GM19035 (cell line): ENCODE data around the gene COQ9.

Experiments used
- ATAC-seq: cut with Tn5 transposase; IDR thresholded peaks from one replicate; pipeline ENCODE4 v1.9.1; 2021; ENCODE audit not compliant: unreplicated experiment

Gene COQ9

GRCh38 chr16:57471852-57472664 is 24.8 kb downstream of the COQ9 start:
- no peak for ATAC-seq

- ATAC-seq: no peak
These were observed 25.4 kb downstream of the COQ9 start for GRCh38 chr16:57472665-57473060.

- no peak for ATAC-seq
These were observed 26.0 kb downstream of the COQ9 start for GRCh38 chr16:57473176-57473840.

GRCh38 chr16:57473906-57474305 is 26.6 kb downstream of the COQ9 start:
- ATAC-seq: no peak

- no peak for ATAC-seq
These were observed 27.7 kb downstream of the COQ9 start for GRCh38 chr16:57474671-57475661.

- peak; percentile 89 for ATAC-seq
These were observed 28.5 kb downstream of the COQ9 start for GRCh38 chr16:57475711-57476339.

- no peak for ATAC-seq
These were observed 29.5 kb downstream of the COQ9 start for GRCh38 chr16:57476546-57477410.

GRCh38 chr16:57477531-57478202 is 30.4 kb downstream of the COQ9 start:
- ATAC-seq: no peak

GRCh38 chr16:57478396-57479204 is 31.3 kb downstream of the COQ9 start:
- ATAC-seq: no peak

- ATAC-seq: no peak
These were observed 32.1 kb downstream of the COQ9 start for GRCh38 chr16:57479205-57479975.

- no peak for ATAC-seq
These were observed 32.9 kb downstream of the COQ9 start for GRCh38 chr16:57479976-57480753.

GRCh38 chr16:57480754-57481230 is 33.5 kb downstream of the COQ9 start:
- ATAC-seq: no peak

GRCh38 chr16:57481421-57481820 is 34.1 kb downstream of the COQ9 start:
- ATAC-seq: no peak

- ATAC-seq: no peak
These were observed 35.7 kb downstream of the COQ9 start for GRCh38 chr16:57482845-57483545.

GRCh38 chr16:57483725-57484514 is 36.6 kb downstream of the COQ9 start:
- no peak for ATAC-seq
